A673 (cell line): Measurements from ENCODE around the gene IL1RAPL1.

ENCODE experiments used
- EZH2 ChIP-seq: fragments of 200-600 bp; sonication (generic); IDR thresholded peaks from 2 replicates; pipeline ENCODE4 v1.6.1; 2017; ENCODE audit warnings: borderline replicate concordance, low read depth, mild to moderate bottlenecking, mixed read lengths, antibody characterized with exemption, low read length; ENCODE audit not compliant: poor library complexity, severe bottlenecking
- TF ChIP-seq, protein P1 (sequence below): fragments of 300-800, 200-600 bp; sonication (generic); conservative IDR thresholded peaks from 2 replicates; pipeline ENCODE4 v1.5.1; 2017; ENCODE audit warnings: low read depth, mild to moderate bottlenecking, antibody characterized with exemption, low read length, moderate library complexity, mixed read lengths

DNA sequence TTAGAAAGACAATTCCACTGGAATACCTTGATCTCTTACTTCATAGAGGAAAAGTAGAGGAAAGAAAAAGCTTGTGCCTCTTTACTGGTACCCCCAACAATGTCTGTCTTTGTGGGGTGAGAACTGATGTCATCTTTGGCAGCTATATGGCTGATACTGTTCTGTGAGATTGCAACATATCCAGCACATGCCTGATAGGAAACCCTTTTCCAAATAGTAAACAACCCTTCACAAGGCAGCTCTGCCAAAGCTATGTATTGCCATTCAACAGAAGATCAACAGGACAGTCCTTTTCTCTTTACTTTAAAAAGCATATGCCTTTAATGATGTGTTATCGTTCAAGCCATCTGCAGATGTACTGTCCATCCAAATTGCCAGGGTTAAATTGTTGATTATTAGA, 105.9 kb downstream of the IL1RAPL1 start:
- TF ChIP-seq EZH2: no peak
- TF ChIP-seq, protein P1, sequence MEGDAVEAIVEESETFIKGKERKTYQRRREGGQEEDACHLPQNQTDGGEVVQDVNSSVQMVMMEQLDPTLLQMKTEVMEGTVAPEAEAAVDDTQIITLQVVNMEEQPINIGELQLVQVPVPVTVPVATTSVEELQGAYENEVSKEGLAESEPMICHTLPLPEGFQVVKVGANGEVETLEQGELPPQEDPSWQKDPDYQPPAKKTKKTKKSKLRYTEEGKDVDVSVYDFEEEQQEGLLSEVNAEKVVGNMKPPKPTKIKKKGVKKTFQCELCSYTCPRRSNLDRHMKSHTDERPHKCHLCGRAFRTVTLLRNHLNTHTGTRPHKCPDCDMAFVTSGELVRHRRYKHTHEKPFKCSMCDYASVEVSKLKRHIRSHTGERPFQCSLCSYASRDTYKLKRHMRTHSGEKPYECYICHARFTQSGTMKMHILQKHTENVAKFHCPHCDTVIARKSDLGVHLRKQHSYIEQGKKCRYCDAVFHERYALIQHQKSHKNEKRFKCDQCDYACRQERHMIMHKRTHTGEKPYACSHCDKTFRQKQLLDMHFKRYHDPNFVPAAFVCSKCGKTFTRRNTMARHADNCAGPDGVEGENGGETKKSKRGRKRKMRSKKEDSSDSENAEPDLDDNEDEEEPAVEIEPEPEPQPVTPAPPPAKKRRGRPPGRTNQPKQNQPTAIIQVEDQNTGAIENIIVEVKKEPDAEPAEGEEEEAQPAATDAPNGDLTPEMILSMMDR: no peak
